ENCODE measurements around the gene GATA2.

Gene GATA2

GRCh38 chr3:128456776-128457715, 36.0 kb downstream of the GATA2 start:
- H3K9me3 ChIP-seq (ENCODE audit: control insufficient read depth, insufficient read depth, low read length), result no peaks in the 10 kb centered on the region
- no peak overlapping the region for H3K9ac ChIP-seq (ENCODE audit: low read depth, low read length)
- no peaks in the 10 kb centered on the region for H3K4me1 ChIP-seq (ENCODE audit: control insufficient read depth, insufficient read depth, low read length)
- H3K27me3 ChIP-seq (ENCODE audit: control insufficient read depth, insufficient read depth, low read length), result peaks cover 7% of the 10 kb centered on the region
- H3K36me3 ChIP-seq (ENCODE audit: control insufficient read depth, insufficient read depth, low read length), result no peaks in the 10 kb centered on the region
- no peak overlapping the region for H3K4me3 ChIP-seq (ENCODE audit: low read depth, low read length)

- Histone ChIP-seq H3K4me1 (ENCODE audit: control insufficient read depth, insufficient read depth, low read length) (no peaks in the 10 kb centered on the region), H3K9me3 (ENCODE audit: control insufficient read depth, insufficient read depth, low read length) (no peaks in the 10 kb centered on the region), H3K9ac (ENCODE audit: low read depth, low read length) (no peak overlapping the region), H3K4me3 (ENCODE audit: low read depth, low read length) (no peak overlapping the region), H3K36me3 (ENCODE audit: control insufficient read depth, insufficient read depth, low read length) (no peaks in the 10 kb centered on the region), H3K27me3 (ENCODE audit: control insufficient read depth, insufficient read depth, low read length) (peaks cover 7% of the 10 kb centered on the region)
These were observed 36.9 kb downstream of the GATA2 start for GRCh38 chr3:128455786-128456748.

DNA sequence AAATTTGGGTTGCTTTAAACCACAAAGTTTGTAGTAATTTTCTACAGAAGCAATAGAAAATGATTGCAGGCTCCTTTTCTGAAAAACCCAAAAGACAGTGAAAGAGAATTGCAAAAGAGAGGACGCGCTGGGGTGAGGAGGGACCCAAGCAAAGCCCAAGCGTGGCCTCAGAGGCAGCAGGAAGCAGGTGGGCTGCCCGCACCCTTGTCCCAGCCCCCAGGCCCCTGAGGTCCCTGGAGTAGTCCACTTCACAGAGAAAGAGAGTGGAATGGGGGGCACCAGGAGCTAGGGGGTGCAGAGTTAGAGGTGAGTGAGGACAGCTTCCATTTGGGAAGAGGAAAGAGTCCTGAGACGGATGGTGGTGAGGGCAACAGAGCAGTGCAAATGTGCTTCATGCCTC, 37.9 kb downstream of the GATA2 start:
- H3K9me3 ChIP-seq (ENCODE audit: control insufficient read depth, insufficient read depth, low read length), result no peaks in the 10 kb centered on the region
- no peaks in the 10 kb centered on the region for H3K4me1 ChIP-seq (ENCODE audit: control insufficient read depth, insufficient read depth, low read length)
- no peak overlapping the region for H3K4me3 ChIP-seq (ENCODE audit: low read depth, low read length)
- no peaks in the 10 kb centered on the region for H3K36me3 ChIP-seq (ENCODE audit: control insufficient read depth, insufficient read depth, low read length)
- no peak overlapping the region for H3K9ac ChIP-seq (ENCODE audit: low read depth, low read length)
- peaks cover 9% of the 10 kb centered on the region for H3K27me3 ChIP-seq (ENCODE audit: control insufficient read depth, insufficient read depth, low read length)

GRCh38 chr3:128454310-128454618, 38.7 kb downstream of the GATA2 start:
- Histone ChIP-seq H3K27me3 (ENCODE audit: control insufficient read depth, insufficient read depth, low read length) (peaks cover 9% of the 10 kb centered on the region), H3K9ac (ENCODE audit: low read depth, low read length) (no peak overlapping the region), H3K9me3 (ENCODE audit: control insufficient read depth, insufficient read depth, low read length) (no peaks in the 10 kb centered on the region), H3K4me1 (ENCODE audit: control insufficient read depth, insufficient read depth, low read length) (no peaks in the 10 kb centered on the region), H3K36me3 (ENCODE audit: control insufficient read depth, insufficient read depth, low read length) (no peaks in the 10 kb centered on the region), H3K4me3 (ENCODE audit: low read depth, low read length) (no peak overlapping the region)

DNA sequence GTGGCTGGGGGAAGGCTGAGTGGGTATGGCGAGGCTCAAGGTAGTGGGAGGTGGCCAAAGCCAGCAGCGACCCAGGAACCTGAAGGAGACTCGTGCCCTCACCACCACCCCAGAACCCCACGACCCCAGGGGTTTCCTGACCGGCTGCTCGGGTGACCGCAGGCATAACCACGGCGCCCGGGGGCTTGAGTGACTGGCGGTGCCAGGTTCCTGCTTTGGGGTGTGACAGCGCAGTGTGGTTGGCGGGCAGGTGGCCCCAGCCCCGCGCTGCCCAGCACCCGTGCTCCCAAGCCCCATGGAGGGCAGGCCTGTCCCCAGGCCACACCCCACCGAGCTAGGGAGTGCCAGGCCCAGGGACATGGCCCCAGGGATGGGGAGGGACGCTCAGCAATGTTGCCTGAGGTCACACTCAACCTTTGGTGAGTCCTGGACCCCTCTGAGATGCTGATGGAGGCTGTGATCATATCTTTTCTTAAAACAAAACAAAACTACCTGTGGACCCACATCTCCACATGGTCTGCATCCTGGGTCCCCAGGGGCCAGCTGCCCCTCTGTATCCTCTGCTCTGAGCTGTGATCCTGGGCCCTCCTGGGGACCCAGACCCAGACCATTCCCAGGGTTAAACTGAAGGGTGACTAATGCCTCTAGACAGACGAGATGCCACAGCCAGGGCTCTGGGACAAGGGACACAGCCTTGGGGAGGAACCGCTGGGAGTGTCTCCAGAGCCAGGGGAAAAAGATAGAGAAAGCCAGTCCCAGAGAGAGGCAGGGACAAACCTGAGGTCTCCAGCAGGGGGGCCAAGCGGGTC, 39.3 kb downstream of the GATA2 start:
- Histone ChIP-seq H3K36me3 (ENCODE audit: control insufficient read depth, insufficient read depth, low read length) (no peaks in the 10 kb centered on the region), H3K4me3 (ENCODE audit: low read depth, low read length) (no peak overlapping the region), H3K27me3 (ENCODE audit: control insufficient read depth, insufficient read depth, low read length) (peaks cover 9% of the 10 kb centered on the region), H3K9me3 (ENCODE audit: control insufficient read depth, insufficient read depth, low read length) (no peaks in the 10 kb centered on the region), H3K4me1 (ENCODE audit: control insufficient read depth, insufficient read depth, low read length) (no peaks in the 10 kb centered on the region), H3K9ac (ENCODE audit: low read depth, low read length) (no peak overlapping the region)

DNA sequence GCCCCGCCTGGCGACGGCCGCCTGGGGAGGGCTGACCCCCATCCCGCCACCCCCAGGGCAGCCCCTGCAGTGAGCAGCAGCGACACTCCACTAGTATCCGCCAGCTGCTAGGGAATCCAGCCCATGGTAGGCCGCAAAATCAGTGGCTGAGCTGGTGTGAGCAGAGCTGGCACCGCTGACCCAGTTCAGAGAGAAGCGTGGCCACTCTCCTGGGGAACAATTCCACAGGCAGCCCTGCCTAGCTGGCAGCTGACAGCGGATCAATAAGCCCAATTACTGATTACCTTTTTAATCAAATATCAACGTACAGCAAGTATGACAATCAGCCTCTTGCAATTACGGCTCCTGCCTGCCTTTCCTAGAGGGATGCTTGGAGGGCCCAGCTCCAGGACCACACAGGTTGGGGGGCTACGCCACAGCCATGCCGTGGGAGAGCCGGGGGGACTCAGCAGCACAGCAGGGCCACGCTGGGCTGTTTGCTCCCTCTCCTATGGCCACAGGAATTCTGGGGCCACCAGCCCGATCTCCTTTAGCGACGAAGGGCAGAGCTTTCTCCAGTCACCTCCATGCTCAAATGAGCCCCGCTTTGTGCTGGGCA, 40.2 kb downstream of the GATA2 start:
- Histone ChIP-seq H3K9me3 (ENCODE audit: control insufficient read depth, insufficient read depth, low read length) (no peaks in the 10 kb centered on the region), H3K4me1 (ENCODE audit: control insufficient read depth, insufficient read depth, low read length) (no peaks in the 10 kb centered on the region), H3K4me3 (ENCODE audit: low read depth, low read length) (no peak overlapping the region), H3K9ac (ENCODE audit: low read depth, low read length) (no peak overlapping the region), H3K36me3 (ENCODE audit: control insufficient read depth, insufficient read depth, low read length) (no peaks in the 10 kb centered on the region), H3K27me3 (ENCODE audit: control insufficient read depth, insufficient read depth, low read length) (peaks cover 9% of the 10 kb centered on the region)

DNA sequence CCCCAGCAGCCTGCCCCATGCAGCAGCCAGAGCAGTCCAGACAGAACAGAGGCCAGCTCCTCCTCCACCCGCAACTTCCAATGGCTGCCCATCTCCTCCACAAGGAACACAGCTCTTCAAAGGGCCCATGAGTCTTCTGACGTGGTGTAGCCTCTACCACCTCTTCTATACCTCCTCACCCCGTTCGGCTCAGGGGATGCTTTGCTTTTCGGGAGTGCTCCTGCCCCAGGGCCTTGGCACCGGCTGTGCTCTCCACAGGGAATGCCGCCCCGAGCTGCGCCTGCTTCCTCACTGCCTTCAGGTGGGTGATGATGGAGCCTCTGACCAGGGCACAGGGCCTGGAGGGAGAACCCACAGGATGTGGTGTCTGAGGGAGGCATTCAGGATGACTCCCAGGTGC, 40.9 kb downstream of the GATA2 start:
- H3K9ac ChIP-seq (ENCODE audit: low read depth, low read length), result no peak overlapping the region
- no peaks in the 10 kb centered on the region for H3K36me3 ChIP-seq (ENCODE audit: control insufficient read depth, insufficient read depth, low read length)
- H3K4me3 ChIP-seq (ENCODE audit: low read depth, low read length), result no peak overlapping the region
- H3K27me3 ChIP-seq (ENCODE audit: control insufficient read depth, insufficient read depth, low read length), result peaks cover 13% of the 10 kb centered on the region
- no peaks in the 10 kb centered on the region for H3K4me1 ChIP-seq (ENCODE audit: control insufficient read depth, insufficient read depth, low read length)
- no peaks in the 10 kb centered on the region for H3K9me3 ChIP-seq (ENCODE audit: control insufficient read depth, insufficient read depth, low read length)

GRCh38 chr3:128449111-128449638, 43.8 kb downstream of the GATA2 start:
- Histone ChIP-seq H3K27me3 (ENCODE audit: control insufficient read depth, insufficient read depth, low read length) (peaks cover 6% of the 10 kb centered on the region), H3K9ac (ENCODE audit: low read depth, low read length) (no peak overlapping the region), H3K4me3 (ENCODE audit: low read depth, low read length) (no peak overlapping the region), H3K4me1 (ENCODE audit: control insufficient read depth, insufficient read depth, low read length) (no peaks in the 10 kb centered on the region), H3K36me3 (ENCODE audit: control insufficient read depth, insufficient read depth, low read length) (no peaks in the 10 kb centered on the region), H3K9me3 (ENCODE audit: control insufficient read depth, insufficient read depth, low read length) (no peaks in the 10 kb centered on the region)

GRCh38 chr3:128448491-128448890, 44.5 kb downstream of the GATA2 start:
- H3K4me3 ChIP-seq (ENCODE audit: low read depth, low read length), result no peak overlapping the region
- H3K27me3 ChIP-seq (ENCODE audit: control insufficient read depth, insufficient read depth, low read length), result peaks cover 6% of the 10 kb centered on the region
- H3K4me1 ChIP-seq (ENCODE audit: control insufficient read depth, insufficient read depth, low read length), result no peaks in the 10 kb centered on the region
- no peaks in the 10 kb centered on the region for H3K36me3 ChIP-seq (ENCODE audit: control insufficient read depth, insufficient read depth, low read length)
- no peak overlapping the region for H3K9ac ChIP-seq (ENCODE audit: low read depth, low read length)
- no peaks in the 10 kb centered on the region for H3K9me3 ChIP-seq (ENCODE audit: control insufficient read depth, insufficient read depth, low read length)

DNA sequence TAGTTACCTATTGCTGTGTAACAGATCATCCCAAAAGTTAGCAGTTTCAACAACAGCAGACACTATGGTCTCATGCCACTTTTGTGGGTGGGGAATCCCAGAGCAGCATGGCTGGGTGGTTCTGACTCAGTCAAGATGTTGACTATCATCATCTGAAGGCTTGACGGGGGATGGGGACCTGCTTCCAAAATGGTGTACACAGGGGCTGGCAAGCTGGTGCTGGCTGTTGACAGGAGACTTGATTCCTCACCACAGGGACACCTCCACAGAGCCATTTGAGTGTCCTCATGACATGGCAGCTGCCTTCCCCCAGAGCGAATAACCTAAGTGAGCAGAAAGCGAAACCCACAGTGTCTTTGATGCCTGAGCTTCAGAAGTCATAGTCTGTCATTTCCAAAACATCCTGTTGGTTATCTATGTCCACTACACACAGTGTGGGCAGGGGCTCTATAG, 45.4 kb downstream of the GATA2 start:
- Histone ChIP-seq H3K9me3 (ENCODE audit: control insufficient read depth, insufficient read depth, low read length) (no peaks in the 10 kb centered on the region), H3K9ac (ENCODE audit: low read depth, low read length) (no peak overlapping the region), H3K4me1 (ENCODE audit: control insufficient read depth, insufficient read depth, low read length) (no peaks in the 10 kb centered on the region), H3K36me3 (ENCODE audit: control insufficient read depth, insufficient read depth, low read length) (no peaks in the 10 kb centered on the region), H3K4me3 (ENCODE audit: low read depth, low read length) (no peak overlapping the region), H3K27me3 (ENCODE audit: control insufficient read depth, insufficient read depth, low read length) (peaks cover 6% of the 10 kb centered on the region)

DNA sequence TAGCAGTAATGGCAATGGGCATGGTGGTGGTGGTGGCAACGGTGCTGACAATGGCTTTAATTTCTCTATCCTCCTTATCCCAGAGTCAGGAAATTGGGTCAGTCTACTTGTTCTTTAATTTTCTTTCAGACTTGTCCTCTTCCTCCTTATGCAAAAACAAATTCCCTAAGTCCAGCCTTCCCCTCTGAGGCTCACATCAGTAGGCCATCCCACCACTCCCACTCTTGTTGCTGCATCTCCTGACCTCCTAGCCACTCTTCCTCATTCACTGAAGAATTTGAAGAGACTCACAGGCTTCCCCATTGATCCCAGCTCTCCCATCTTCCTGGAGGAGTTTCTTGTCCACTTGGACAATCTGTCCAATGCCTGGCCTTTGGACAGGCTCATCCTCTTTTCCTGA, 46.2 kb downstream of the GATA2 start:
- no peak overlapping the region for H3K4me3 ChIP-seq (ENCODE audit: low read depth, low read length)
- H3K36me3 ChIP-seq (ENCODE audit: control insufficient read depth, insufficient read depth, low read length), result no peaks in the 10 kb centered on the region
- H3K9me3 ChIP-seq (ENCODE audit: control insufficient read depth, insufficient read depth, low read length), result no peaks in the 10 kb centered on the region
- no peaks in the 10 kb centered on the region for H3K4me1 ChIP-seq (ENCODE audit: control insufficient read depth, insufficient read depth, low read length)
- peaks cover 6% of the 10 kb centered on the region for H3K27me3 ChIP-seq (ENCODE audit: control insufficient read depth, insufficient read depth, low read length)
- no peak overlapping the region for H3K9ac ChIP-seq (ENCODE audit: low read depth, low read length)

Data from iPS-15b (cell line).